Measurements from ENCODE around the gene CAMK2A.

- TF ChIP-seq CTCF (IDR thresholded peaks at IDR 0.05; ENCODE audit: insufficient read depth, low read length, poor library complexity, severe bottlenecking) = no peak
- TF ChIP-seq EZH2phosphoT487 (conservative IDR thresholded peaks at IDR 0.05; ENCODE audit: low read length) = no peak
Observed at GRCh38 chr5:150246429-150246828, 43.1 kb downstream of the CAMK2A start.
